Measurements from ENCODE around the gene TMEM245.
A peak's percentile ranks its signal among the peaks of the same experiment; 100 is the strongest.

Gene TMEM245

DNA sequence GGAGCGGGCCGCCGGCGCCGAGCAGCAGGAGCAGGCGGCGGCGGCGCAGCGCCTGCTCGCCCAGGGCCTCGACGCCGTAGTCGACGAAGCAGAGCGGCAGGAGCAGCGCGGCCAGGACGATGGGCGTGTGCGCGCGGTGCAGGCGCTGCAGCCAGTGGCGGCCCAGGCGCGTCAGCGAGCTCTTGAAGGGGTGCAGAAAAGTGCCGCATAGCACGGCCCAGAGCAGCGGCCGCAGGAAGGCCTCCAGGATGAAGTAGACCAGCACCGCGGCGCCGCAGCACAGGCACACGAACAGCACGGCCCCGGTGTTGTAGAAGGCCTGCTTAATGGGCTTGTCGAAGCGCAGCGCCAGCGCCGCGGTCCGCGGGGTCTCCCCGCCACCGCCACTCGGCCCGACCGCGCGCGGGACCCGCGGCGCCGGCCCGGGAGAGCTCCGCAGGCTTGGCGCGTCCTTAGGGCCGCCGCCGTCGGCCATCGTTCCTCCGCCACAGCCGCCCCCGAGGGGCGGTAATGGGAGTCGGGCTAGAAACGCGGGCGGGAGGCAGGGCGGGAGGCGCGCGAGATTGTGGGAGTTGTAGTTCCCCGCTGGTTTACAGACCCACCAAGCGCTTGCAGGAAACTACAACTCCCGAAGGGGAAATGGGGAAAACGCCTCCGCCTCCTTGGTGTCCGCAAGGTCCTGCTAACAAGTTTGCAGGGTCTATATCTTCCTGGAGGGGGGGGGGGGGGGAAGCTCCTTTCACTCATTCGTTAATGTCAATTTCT is at the start of gene TMEM245:
Gene TMEM245, minus strand, starts transcription at position 509 of the 765 bp plus-strand sequence. Its CDS starts 34 bp downstream, at position 475.
- DNase-seq: peak; percentile 93

DNA sequence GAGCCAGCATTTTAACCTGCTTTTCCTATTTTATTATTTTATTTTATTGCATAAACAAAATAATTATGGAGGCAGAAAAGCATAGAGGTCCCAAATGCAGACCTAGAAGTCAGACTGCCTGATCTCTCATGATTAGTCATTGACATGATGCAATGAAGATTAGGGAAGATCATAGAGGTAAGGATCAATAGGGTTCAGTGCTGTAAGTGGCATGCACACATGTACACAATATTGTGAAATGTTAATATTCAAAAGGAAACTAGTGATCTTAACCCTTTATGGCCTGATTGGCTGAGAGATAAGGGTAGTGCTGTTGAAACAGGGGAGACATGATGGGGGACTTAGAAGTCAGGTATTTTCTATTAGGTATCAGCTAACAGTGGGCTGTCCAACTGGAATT is 48.4 kb upstream of the TMEM245 start:
- no peak for DNase-seq

DNA sequence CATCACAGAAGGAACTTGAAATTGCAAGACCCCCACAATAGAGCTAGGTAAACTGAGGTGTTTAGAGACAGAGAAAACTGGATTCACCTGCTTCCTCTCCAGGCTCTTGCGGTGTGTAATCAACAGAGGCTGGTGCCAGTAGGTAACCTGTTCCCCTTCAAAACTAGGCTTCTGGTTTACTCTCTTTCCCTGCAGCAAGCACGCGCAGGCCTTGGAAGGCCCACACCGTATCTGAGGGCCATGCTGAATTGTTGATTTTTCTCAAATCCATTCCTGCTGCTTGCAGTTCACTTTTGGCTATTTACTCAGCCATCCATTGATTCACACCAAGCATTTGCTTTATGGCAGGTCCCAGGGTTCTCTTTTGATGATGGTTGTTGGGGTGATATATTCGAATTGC is 48.0 kb upstream of the TMEM245 start:
- DNase-seq: no peak

DNA sequence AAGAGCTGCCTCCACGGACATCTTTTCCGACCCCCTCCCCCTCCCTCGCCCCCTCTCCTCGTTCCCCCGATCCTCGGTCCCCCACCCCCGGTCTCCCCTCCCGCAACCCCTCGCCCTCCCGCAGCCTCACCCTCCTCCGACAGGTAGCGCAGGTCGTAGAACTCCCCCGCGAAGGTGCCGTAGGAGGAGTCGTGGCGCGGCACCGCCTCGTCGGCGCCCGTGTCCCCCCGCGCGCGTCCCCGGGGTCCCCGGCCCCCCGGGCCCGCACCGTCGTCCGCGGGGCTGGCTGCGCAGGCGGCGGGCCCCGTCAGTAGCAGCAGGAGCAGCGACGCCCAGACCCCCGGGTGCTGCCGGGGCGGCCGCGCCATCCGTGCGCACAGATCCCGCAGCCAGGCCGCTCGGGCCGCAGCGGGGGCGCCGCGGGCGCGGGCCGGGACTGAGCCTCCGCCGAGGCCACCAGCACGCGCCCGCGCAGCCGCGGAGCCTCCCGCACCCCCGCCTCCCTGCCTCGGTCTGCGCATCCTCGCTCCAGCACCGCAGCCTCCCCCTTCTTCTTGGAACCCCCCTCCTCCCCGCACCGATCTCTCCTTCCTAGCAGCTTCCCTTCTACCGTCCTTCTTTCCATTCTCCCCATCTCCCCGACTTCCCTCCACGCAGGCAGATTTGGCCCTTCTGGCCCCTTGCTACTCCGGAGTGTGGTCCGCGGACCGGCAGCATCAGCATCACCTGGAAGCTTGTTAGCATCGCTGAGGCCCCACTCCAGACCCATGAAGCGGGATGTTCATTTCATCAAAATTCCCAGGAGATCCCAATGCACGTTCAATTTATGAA is 47.2 kb upstream of the TMEM245 start, which contains the start of gene FRRS1L:
Gene FRRS1L, minus strand, starts transcription at position 479 of the 831 bp plus-strand sequence. Its CDS starts 111 bp downstream, at position 368.
- no peak for DNase-seq

DNA sequence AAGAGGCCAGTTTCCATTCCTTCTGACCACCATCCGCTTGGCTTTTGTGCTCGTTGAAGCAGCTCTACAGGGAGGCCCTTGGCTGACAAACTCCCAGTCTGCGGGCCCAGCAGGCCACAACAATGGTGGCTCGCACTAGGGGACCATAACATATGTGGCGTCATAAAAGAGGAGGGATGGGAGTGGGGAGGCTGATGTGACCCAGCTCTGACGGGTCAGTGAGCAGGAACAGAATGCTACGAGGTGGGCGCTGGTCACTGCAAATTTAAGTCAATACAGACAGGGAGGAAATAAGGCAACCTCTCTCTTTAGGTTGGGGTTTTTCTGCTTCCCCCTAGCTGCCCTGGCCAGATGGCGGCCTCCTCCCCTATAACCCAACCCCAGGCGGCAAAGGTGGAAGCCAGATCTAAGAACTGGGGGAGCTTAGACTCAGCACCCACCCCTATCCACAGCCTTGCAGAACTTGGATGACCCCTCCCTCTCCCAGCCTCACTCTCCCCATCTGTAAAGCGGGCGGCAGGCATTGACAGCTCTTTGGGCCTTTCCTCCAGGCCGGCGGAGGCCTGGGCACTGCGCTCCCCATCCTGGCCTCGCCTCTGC is 46.5 kb upstream of the TMEM245 start:
- no peak for DNase-seq

DNA sequence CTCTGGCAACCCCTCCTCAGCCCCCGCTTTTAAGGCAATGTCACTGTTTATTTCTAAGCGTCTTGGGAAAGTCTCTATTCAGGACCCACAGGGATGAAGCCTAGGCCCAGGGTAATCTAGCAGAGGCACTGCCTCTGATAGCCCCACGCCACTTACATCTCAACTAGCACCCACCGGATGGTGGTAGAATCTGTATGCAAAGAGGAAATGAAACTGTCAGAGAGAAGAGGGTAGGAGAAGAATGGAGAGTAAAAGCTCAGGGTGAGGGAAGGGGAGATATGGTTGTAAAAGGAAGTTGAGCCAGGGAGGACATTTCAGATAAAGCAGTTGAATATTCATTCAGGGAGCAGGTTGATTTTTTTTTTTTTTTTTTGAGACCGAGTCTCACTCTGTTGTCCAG is 44.3 kb upstream of the TMEM245 start:
- DNase-seq: no peak

DNA sequence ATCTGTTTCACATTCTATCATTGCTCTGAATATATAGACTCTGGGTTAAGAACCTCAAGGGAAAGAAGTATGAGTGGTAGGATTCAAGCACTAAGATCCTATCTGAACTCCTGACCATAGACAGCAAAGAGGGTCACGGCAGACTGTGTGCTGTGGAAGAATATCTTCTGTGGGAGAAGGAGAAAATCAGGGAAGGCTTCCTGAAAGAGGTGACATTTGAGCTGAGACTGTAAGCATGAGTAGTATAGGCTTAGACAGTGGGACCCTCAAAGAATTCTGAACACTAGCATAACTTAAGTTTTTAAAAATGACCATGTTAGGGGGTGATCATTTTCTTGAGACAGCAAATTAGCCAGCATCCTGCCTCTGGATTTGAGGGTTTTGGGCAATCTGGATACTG is 43.4 kb upstream of the TMEM245 start:
- no peak for DNase-seq

DNA sequence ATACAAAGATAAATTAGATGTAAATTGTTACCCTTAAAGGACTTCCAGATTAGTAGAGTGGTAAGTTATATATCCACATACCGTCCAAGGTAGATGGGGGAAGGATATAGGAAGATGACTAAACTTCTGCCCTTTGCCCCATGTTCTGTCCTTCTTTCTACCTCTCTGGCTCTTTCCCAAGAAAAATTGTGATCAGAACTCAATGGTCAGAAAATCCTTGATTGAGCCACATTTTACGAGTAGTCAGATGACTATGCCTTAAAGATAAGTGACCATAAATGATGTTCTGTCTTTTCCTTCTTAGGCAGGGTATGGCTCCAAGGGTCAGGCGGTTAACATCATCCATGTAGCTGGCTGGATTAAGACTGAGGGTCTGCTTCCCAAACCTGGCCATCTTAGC is 42.9 kb upstream of the TMEM245 start:
- DNase-seq: no peak

DNA sequence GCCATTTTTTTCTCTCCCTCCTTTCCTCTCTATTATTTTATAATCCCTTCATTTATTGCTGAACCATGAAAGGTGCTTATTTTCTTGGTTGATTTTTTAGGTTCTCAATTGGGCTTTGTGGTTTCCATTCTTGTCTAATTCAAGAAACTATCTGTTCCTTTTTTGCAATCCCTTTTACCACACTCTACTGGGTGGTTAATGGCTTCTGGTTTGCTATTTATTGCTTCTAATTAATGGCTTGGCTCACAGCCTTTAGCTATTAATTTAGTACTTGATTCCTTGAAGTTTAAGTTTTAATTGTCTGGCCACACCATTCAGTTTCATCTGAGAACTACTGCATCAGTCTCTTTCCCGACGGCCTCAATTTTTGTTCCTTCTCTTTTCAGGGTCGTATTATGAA is 41.7 kb upstream of the TMEM245 start:
- no peak for DNase-seq

DNA sequence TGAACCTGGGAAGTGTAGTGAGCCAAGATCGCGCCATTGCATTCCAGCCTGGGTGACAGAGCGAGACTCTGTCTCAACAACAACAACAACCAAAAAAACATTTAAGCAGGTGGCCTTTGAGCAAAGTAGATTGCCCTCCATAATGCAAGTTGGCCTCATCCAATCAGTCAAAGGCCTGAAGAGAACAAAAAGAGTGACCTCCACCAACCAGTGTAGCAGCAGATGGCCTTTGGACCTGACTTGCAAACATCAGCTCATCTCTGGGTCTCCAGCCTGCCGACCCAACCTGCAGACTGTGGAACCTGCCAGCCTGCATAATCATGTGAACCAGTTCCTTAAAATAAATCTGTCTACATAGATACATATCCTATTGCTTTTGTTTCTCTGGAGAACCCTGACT is 39.8 kb upstream of the TMEM245 start:
- DNase-seq: no peak

DNA sequence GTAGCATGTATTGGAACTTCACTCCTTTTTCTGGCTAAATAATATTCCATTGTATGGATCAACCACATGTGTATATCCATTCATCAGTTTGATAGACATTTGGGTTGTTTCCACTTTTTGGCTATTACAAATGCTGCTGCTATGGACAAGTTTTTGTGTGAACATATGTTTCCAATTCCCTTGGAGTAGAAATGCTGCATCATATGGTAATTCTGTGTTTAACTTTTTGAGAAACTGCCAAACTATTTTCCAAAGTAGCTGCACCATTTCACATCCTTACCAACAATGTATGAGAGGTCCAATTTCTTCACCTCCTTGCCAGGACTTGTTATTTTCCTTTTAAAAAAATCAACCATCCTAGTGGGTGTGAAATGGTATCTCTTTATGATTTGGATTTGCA is 38.9 kb upstream of the TMEM245 start:
- no peak for DNase-seq

DNA sequence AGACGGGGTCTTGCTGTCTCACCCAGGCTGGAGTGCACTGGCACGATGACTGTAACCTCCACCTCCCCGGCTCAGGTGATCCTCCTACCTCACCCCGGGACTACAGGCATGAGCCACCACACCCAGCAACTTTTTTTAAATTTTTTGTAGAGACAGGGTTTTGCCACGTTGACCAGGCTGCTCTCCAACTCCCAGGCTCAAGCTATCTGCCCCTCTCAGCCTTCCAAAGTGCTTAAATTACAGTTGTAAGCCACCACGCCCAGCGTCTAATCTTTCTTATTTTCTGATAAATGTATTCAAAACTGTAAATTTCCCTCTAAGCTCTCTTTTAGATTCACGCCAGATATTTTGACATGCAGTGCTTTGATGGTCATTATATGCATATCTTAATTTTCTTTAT is 37.0 kb upstream of the TMEM245 start:
- DNase-seq: no peak

DNA sequence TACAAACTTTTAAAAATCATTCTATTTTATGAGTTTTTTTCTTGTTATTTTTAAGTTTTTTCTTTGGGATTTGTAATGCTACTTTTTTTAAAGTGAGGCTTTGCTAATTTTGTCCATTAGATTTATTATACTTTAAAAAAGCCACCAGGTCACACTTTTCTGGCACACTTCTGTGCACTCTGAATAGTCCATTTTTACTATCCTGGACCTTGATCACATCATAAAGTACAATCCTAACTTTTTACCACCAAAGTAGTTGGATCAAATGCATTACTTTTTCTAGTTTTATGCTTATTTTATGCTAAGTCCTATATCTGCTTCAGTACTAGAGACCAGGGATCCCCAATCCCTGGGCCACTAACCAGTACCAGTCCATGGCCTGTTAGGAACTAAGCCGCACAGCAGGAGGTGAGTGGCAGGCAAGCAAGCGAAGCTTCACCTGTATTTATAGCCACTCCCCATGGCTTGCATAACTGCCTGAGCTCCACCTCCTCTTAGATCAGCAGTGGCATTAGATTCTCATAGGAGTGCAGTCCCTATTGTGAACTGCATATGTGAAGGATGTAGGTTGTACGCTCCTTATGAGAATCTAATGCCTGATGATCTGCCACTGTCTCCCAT is 31.3 kb upstream of the TMEM245 start:
- DNase-seq: no peak

DNA sequence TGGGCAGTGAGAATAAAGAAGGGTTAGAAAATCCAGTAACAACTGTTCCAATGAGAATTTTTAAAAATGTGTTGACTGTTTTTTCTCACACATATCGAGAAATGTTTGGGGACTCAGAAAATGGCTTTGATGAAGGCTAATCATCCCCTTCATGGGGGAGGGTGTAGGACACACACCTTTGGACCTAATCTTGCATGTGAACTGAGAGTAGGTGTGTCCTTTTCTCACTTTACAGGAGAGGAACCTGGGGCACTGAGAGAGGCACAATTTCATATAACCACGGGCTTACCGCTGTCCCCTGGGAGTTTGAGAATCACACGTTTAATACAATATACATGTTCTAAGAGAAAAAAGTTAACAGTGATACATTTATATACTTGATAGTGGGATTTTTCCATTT is 30.0 kb upstream of the TMEM245 start:
- no peak for DNase-seq

DNA sequence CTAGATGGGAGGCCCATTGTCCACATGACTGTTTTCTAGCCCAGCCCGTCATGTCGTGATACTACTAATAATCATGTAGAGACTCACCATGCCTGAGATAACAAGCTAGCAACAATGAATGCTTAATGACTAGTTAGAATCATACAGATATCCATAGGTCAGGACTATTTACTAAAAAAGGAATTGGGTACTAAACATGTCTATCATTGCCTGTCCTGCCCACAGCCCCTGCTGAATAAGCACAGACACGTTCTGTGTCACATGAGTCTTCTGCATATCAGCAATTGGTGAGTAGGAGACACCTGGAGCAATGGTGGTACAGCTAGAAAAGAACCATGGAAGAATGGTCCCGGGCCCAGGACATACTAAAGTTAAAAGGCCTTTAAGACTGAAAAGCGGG is 29.3 kb upstream of the TMEM245 start:
- no peak for DNase-seq

DNA sequence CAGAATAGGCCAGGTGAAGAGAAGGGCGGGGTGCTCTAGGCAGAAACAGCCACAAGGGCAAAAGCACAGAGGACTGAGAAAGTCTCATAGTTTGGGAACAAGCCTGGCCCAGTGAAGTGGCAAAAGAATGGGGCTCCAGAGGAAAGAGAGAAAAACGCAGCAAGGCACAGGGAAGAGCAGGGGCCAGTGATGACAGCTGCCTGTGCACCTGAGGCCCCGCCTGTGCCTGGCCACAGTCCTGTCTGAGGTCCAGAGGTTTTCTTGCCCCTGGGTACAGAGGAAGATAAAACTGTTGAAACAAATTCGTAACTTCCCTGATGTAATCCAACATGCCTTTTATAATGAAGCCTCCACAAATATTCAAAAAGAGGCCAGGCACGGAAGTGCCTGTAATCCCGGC is 25.3 kb upstream of the TMEM245 start:
- no peak for DNase-seq

DNA sequence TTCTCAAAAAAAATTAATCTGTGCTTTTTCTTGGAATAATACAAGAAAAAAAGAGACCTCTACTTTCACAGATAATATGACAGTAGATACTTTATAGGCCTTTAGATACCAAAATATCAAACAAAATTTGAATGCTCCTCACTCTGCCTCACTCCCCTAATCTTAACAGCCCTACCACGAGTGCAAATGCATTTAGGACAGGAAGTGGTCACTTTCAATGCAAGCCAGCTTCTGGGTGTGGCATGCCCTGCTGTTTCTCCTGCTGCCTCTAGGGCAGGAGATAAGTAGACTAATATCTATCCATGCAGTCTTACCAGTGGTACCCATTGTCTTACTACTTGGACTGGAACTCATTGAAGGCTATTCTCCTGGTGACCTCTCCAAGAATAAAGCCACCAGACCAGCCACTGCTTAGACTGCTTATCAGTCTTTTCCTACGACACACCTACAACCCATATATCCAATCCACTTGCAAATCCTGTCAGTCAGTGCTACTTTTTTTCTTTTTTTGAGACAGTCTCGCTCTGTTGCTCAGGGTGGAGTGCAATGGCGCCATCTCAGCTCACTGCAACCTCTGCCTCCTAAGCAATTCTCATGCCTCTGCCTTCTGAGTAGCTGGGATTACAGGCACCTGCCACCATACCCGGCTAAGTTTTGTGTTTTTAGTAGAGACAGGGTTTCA is 24.3 kb upstream of the TMEM245 start:
- no peak for DNase-seq

DNA sequence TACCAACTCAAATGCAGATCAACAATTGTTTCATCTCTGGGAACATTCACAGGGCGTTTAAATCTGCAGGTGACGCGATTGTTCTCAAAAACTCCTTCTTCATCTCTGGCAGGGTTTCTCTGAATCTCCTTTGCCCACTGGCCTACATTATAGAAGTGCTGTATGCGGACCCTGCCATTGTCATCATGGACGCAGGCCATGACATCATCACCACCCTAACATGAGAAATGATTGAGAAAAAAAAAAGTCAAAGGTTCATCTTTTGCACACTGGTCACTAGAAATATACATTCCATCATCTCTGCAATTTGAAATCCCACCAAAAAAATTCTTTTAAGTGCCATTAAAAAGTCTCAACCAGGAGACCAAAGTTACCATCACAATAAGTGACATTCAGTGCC is 21.6 kb upstream of the TMEM245 start:
- DNase-seq: no peak

DNA sequence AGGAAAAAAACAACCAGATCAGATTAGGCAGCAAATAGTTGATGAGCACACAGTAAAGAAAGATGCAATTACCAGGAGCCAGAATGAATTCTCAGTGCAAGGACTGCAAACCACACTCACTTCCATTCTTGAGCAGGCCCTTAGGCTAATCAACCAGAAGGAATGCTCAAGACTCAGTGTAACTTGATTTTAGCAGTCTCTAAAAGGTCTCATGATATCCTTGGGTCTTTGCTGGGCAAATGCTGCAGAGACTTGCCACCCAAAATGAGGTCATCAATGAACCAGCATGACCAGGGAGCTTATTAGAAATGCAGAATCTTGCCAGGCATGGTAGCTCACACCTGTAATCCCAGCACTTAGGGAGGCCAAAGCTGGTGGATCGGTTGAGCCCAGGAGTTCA is 20.1 kb upstream of the TMEM245 start:
- DNase-seq: no peak

DNA sequence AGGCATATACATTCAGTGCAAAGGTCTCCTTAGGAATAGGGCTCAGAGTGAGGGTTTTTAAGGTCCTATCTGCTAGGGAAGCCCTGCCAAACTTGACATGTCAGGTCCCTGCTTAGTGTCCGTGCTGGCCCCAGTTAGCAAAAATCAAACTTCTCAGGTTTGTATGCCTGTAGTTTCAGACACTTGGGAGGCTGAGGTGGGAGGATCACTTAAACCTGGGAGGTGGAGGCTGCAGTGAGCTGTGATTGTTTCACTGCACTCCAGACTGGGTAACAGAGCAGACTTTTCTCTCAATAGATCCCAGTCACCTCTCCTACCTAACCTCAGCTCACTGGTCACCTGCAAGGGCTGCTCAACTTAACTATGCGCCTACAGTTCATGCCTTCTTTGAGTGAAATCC is 18.7 kb upstream of the TMEM245 start:
- no peak for DNase-seq

DNA sequence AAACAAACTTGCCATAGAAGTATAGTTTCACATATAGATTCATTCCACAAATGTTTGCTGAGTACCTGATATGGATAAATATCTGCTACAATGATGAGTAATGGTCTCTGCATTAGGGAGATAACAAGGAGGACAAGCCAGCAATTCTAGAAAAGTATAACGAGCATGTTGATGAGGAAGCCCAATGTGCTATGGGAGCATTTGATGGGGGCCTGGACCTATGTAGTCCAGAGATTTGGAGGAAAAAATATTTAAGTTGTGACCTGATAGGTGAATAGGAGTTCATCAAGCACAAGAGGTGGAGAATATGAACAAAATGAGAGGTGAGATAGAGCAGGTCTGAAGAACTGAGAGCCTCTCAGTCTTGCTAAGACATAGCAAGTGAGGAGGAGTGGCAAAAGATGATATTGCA is 14.4 kb upstream of the TMEM245 start:
- no peak for DNase-seq

DNA sequence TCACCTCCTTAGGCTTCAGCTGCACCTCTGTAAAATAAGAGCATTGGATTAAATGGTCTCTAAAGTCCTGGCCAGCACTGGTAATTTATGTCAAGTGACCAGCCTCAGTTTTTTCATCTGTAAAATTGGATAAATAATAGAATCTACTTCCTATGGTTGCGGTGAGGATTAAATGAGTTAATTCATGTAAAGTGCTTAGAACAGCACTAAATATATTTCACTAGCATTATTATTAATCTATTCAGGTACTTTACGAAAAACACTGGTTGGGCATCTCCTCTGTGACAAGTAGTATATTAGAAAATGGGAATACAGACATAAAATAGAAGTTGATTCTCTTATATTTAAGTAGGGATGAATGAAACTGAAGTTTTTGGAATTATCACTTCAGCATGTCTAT is 13.8 kb upstream of the TMEM245 start:
- no peak for DNase-seq

DNA sequence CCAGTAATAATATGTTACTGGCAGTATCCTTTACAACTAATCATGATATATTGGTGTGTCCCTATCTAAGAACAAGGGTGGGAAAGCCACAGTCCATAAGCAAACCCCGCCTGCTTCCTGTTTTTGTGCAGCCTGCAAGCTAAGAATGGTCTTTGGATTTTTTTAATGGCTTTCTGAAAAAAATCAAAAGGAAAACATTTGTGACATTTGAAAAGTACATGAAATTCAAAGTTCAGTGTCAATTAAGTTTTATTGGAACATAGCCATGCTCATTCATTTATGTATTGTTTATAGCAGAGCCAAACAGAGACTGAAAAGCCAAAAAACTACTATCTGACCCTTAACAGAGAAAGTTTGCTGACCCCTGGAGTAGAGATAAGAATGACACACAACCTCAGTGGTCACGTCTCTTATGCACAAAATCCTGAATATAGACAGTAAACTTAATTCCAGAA is 12.8 kb upstream of the TMEM245 start:
- no peak for DNase-seq
